ENCODE measurements around the gene DTX3L. TPM values are rescaled to one million over a fixed set of nuclear protein-coding genes. Genes with fewer than 3 reads are reported as not detected.

The DTX3L gene
- total and polyA plus RNA-seq, 7 donors, result 3.1 to 26.6 (median 11.5) TPM

- intact Hi-C loops (cut with DNase I), result no loop called here
- H3K27ac ChIP-seq, result no peak overlapping the region
- H3K4me1 ChIP-seq, result no peaks in the 10 kb centered on the region
- H3K4me3 ChIP-seq, result no peak overlapping the region
- DNase-seq (no peak), ATAC-seq (no peak)
- H3K36me3 ChIP-seq (ENCODE audit: insufficient read depth in 1 of 2, low read depth in 1 of 2), result no peaks in the 10 kb centered on the region
- TF ChIP-seq CTCF (IDR thresholded peaks at IDR 0.05), result no peak
- no peaks in the 10 kb centered on the region for H3K9me3 ChIP-seq
- WGBS, 3 donors, result 64 to 68% (median 64%) methylated on average over 5 of the region's 5 CpGs
- H3K27me3 ChIP-seq (ENCODE audit: insufficient read depth in 3 of 3, low read length in 2 of 3), result no peaks in the 10 kb centered on the region
These were observed 38.0 kb downstream of the DTX3L start for GRCh38 chr3:122602011-122602710.

GRCh38 chr3:122603056-122603455 is 38.9 kb downstream of the DTX3L start:
- TF ChIP-seq CTCF (IDR thresholded peaks at IDR 0.05), result no peak

GRCh38 chr3:122606330-122606729 is 42.2 kb downstream of the DTX3L start:
- no peak for TF ChIP-seq CTCF (IDR thresholded peaks at IDR 0.05)
- Histone ChIP-seq H3K9me3 (no peaks in the 10 kb centered on the region), H3K27me3 (ENCODE audit: insufficient read depth in 3 of 3, low read length in 2 of 3) (no peaks in the 10 kb centered on the region), H3K4me3 (no peak overlapping the region), H3K36me3 (ENCODE audit: insufficient read depth in 1 of 2, low read depth in 1 of 2) (no peaks in the 10 kb centered on the region), H3K4me1 (no peaks in the 10 kb centered on the region), H3K27ac (no peak overlapping the region)
- 53 to 68% (median 60%) methylated on average over 4 of the region's 4 CpGs for WGBS, 3 donors
- DNase-seq, result no peak
- ATAC-seq, result no peak
- intact Hi-C loops (cut with DNase I), result no loop called here

More at GRCh38 chr3:122603056-122603455, 38.9 kb downstream of the DTX3L start:
- 72 to 81% (median 73%) methylated on average over 2 of the region's 2 CpGs for WGBS, 3 donors
- Histone ChIP-seq H3K36me3 (ENCODE audit: insufficient read depth in 1 of 2, low read depth in 1 of 2) (no peaks in the 10 kb centered on the region), H3K27me3 (ENCODE audit: insufficient read depth in 3 of 3, low read length in 2 of 3) (no peaks in the 10 kb centered on the region), H3K9me3 (no peaks in the 10 kb centered on the region), H3K27ac (no peak overlapping the region), H3K4me3 (no peak overlapping the region), H3K4me1 (no peaks in the 10 kb centered on the region)
- no peak for DNase-seq
- intact Hi-C loops (cut with DNase I), result no loop called here
- ATAC-seq, result no peak

- ATAC-seq, result no peak
- Histone ChIP-seq H3K4me1 (no peaks in the 10 kb centered on the region), H3K27me3 (ENCODE audit: insufficient read depth in 3 of 3, low read length in 2 of 3) (no peaks in the 10 kb centered on the region), H3K27ac (no peak overlapping the region), H3K4me3 (no peak overlapping the region), H3K9me3 (no peaks in the 10 kb centered on the region), H3K36me3 (ENCODE audit: insufficient read depth in 1 of 2, low read depth in 1 of 2) (no peaks in the 10 kb centered on the region)
- 90 to 95% (median 93%) methylated on average over 1 of the region's 1 CpG for WGBS, 3 donors
- no peak for DNase-seq
- intact Hi-C loops (cut with DNase I), result no loop called here
- TF ChIP-seq CTCF (IDR thresholded peaks at IDR 0.05), result no peak
These were observed 44.8 kb downstream of the DTX3L start for GRCh38 chr3:122608916-122609315.

Data from psoas muscle (tissue), 8 donors.